GM19467 (cell line): ENCODE measurements around the gene CDHR5.

Source experiments
- ATAC-seq: cut with Tn5 transposase; IDR thresholded peaks from one replicate; pipeline ENCODE4 v1.9.1; 2021; ENCODE audit warnings: mild to moderate bottlenecking, moderate library complexity; ENCODE audit not compliant: unreplicated experiment

CDHR5 gene

GRCh38 chr11:612201-612960 lies 12.4 kb downstream of the CDHR5 start:
- no peak for ATAC-seq

- ATAC-seq = no peak
These were observed 13.5 kb downstream of the CDHR5 start for GRCh38 chr11:611001-611996.

- no peak for ATAC-seq
These were observed 14.5 kb downstream of the CDHR5 start for GRCh38 chr11:610146-610801.

- ATAC-seq = no peak
These were observed 15.4 kb downstream of the CDHR5 start for GRCh38 chr11:609341-609811.

- ATAC-seq = no peak
These were observed 15.9 kb downstream of the CDHR5 start for GRCh38 chr11:608791-609251.

GRCh38 chr11:607971-608659 lies 16.6 kb downstream of the CDHR5 start:
- no peak for ATAC-seq

- no peak for ATAC-seq
These were observed 17.6 kb downstream of the CDHR5 start for GRCh38 chr11:607020-607780.

DNA sequence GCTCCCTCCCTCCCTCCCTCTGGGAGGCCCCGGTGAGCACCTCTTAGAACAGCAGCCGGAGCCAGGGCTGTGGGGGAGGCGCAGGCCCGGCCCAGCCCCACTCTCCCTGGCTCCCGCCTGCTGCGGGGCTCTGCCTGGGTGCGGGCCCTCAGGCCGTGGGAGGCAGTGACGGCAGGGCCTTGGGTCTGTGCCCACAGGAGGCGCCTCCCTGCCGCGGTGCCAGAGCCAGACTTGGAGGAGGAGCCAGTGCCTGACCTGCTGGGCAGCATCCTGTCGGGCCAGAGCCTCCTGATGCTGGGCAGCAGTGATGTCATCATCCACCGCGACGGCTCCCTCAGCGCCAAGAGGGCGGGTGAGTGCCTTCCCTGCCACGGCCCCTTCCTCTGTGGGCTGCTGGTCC lies 18.5 kb downstream of the CDHR5 start:
- ATAC-seq = no peak

- ATAC-seq = no peak
These were observed 19.2 kb downstream of the CDHR5 start for GRCh38 chr11:605286-606129.

DNA sequence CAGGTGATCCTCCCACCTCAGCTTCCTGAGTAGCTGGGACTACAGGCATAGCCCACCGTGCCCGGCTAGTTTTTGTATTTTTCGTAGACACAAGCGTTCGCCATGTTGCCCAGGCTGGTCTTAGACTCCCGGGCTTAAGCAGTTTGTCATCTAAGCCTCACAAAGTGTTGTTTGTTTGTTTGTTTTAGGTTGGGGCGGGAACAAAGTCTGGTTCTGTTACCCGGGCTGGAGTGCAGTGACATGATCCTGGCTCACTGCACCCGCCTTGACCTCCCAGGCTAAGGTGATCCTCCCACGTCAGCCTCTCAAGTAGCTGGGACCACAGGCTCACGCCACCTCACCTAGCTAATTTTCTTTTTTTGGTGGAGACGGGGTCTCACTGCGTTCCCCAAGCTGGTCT lies 21.6 kb downstream of the CDHR5 start:
- ATAC-seq = no peak

- no peak for ATAC-seq
These were observed 23.0 kb downstream of the CDHR5 start for GRCh38 chr11:601573-602245.

- no peak for ATAC-seq
These were observed 26.6 kb downstream of the CDHR5 start for GRCh38 chr11:598005-598680.

- no peak for ATAC-seq
These were observed 27.5 kb downstream of the CDHR5 start for GRCh38 chr11:597166-597725.

- no peak for ATAC-seq
These were observed 28.4 kb downstream of the CDHR5 start for GRCh38 chr11:596374-596773.

DNA sequence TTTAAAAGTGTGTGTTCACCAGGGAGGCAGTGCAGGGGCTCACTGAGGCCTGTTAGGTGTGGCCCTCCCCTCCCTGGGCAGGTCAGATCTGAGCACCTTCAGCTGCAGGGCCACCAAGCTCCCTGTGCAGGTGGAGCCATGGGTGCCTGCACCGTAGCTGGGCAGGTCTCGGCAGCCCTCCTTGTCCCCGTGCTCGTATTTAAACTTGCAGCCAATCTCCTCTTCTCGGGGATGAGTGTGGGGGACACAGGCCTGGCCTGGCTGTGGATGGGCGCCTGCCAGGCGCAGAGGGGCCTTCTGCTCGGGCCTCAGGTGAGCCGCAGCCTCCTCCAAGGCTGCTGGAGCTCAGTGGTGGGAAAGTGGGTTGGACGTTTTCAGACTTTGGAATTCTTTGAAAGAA lies 29.4 kb downstream of the CDHR5 start:
- no peak for ATAC-seq

DNA sequence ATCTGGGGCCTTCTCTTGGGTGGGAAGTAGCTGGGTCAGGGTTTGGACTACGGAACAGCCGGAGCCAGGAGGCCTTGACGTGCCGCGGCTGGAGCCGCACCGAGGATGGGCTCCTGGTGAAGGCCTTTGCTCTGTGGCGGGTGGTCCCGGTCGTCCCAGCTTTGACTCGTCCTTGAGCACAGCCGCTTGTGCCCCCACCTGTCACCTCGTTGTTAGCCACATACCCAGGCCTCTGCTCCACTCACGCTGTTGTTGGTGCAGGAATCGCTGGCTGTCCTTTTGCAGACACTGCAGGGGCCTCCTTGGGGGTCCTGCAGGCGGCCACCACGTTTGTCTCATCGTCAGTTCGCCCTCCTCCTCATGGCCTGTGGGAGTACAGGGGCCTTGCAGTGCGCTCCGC lies 31.4 kb downstream of the CDHR5 start:
- no peak for ATAC-seq

DNA sequence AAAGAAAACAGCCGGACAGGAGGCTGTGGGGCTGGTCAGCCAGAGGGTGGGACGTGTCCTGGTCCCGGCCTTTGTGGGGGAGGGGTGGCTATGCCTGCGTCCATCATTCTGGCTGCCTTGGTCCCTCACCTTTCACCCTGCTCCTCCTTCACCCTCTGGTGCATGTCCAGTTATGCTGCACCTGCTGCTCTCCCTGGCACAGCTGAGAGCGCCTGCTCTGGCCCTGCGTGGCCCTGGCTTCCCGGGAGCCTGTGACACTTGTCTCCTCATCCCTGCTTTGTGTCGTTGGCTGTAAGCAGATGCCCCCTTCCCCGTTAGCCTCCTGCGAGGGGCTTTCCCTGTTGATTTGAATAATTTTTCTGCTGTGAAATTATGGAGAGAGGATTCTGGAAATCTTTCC lies 31.8 kb downstream of the CDHR5 start:
- no peak for ATAC-seq

GRCh38 chr11:592501-592900 lies 32.3 kb downstream of the CDHR5 start:
- ATAC-seq = no peak
